ENCODE results near the gene TRIM38.

Gene TRIM38

GRCh38 chr6:25925876-25926275, 36.7 kb upstream of the TRIM38 start (continued):
- TF ChIP-seq ZNF8 (CRISPR knock-in tag; IDR thresholded peaks at IDR 0.05), result no peak
- no peak for TF ChIP-seq ZC3H10 (CRISPR knock-in tag; IDR thresholded peaks at IDR 0.05)
- TF ChIP-seq TCF4 (CRISPR knock-in tag; IDR thresholded peaks at IDR 0.05; ENCODE audit: borderline replicate concordance), result peak; percentile 87
- no peak for TF ChIP-seq ZFP3 (CRISPR knock-in tag; IDR thresholded peaks at IDR 0.05)
- no peak for TF ChIP-seq ZNF70 (CRISPR knock-in tag; IDR thresholded peaks at IDR 0.05)
- no peak for TF ChIP-seq CSDC2 (CRISPR knock-in tag; IDR thresholded peaks at IDR 0.05)
- no peak for TF ChIP-seq ZFP30 (CRISPR knock-in tag; IDR thresholded peaks at IDR 0.05)
- no peak for TF ChIP-seq OSR1 (CRISPR knock-in tag; IDR thresholded peaks at IDR 0.05)
- TF ChIP-seq, protein P1, sequence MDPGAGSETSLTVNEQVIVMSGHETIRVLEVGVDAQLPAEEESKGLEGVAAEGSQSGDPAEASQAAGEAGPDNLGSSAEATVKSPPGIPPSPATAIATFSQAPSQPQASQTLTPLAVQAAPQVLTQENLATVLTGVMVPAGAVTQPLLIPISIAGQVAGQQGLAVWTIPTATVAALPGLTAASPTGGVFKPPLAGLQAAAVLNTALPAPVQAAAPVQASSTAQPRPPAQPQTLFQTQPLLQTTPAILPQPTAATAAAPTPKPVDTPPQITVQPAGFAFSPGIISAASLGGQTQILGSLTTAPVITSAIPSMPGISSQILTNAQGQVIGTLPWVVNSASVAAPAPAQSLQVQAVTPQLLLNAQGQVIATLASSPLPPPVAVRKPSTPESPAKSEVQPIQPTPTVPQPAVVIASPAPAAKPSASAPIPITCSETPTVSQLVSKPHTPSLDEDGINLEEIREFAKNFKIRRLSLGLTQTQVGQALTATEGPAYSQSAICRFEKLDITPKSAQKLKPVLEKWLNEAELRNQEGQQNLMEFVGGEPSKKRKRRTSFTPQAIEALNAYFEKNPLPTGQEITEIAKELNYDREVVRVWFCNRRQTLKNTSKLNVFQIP (CRISPR knock-in tag; IDR thresholded peaks at IDR 0.05; ENCODE audit: borderline replicate concordance, low read depth), result no peak
- TF ChIP-seq SNAI2 (CRISPR knock-in tag; IDR thresholded peaks at IDR 0.05), result no peak
- no peak for TF ChIP-seq ZNF565 (CRISPR knock-in tag; conservative IDR thresholded peaks at IDR 0.05; ENCODE audit: low read depth)
- peak; percentile 47; the same call in 1 of the 2 replicates for TF ChIP-seq ISL1 (CRISPR knock-in tag; IDR thresholded peaks at IDR 0.05)
- no peak for TF ChIP-seq PATZ1 (CRISPR knock-in tag; IDR thresholded peaks at IDR 0.05; ENCODE audit: borderline replicate concordance)

GRCh38 chr6:25927178-25927577, 35.4 kb upstream of the TRIM38 start:
- TF ChIP-seq PATZ1 (CRISPR knock-in tag; IDR thresholded peaks at IDR 0.05; ENCODE audit: borderline replicate concordance) (0 out of 2 replicates have a peak, but pooled peaks have one; percentile 53), OSR1 (CRISPR knock-in tag; IDR thresholded peaks at IDR 0.05) (no peak), GLIS3 (CRISPR knock-in tag; IDR thresholded peaks at IDR 0.05) (peak; percentile 95), ISL1 (CRISPR knock-in tag; IDR thresholded peaks at IDR 0.05) (peak; percentile 97), ZNF8 (CRISPR knock-in tag; IDR thresholded peaks at IDR 0.05) (no peak), BACH2 (CRISPR knock-in tag; IDR thresholded peaks at IDR 0.05; ENCODE audit: borderline replicate concordance) (no peak; the same call in 1 of the 2 replicates), ARNTL (CRISPR knock-in tag; IDR thresholded peaks at IDR 0.05; ENCODE audit: borderline replicate concordance, low read depth) (no peak), TCF4 (CRISPR knock-in tag; IDR thresholded peaks at IDR 0.05; ENCODE audit: borderline replicate concordance) (peak; percentile 95), ZNF70 (CRISPR knock-in tag; IDR thresholded peaks at IDR 0.05) (no peak), RARB (CRISPR knock-in tag; IDR thresholded peaks at IDR 0.05) (no peak), ZNF565 (CRISPR knock-in tag; conservative IDR thresholded peaks at IDR 0.05; ENCODE audit: low read depth) (no peak), PPARA (CRISPR knock-in tag; IDR thresholded peaks at IDR 0.05; ENCODE audit: borderline replicate concordance) (no peak), TOX (CRISPR knock-in tag; IDR thresholded peaks at IDR 0.05; ENCODE audit: borderline replicate concordance) (no peak), ESRRG (CRISPR knock-in tag; IDR thresholded peaks at IDR 0.05) (peak; percentile 85; the same call in 1 of the 2 replicates), ZC3H10 (CRISPR knock-in tag; IDR thresholded peaks at IDR 0.05) (no peak), ZFP3 (CRISPR knock-in tag; IDR thresholded peaks at IDR 0.05) (peak; percentile 20; the same call in 1 of the 2 replicates), TSHZ2 (CRISPR knock-in tag; IDR thresholded peaks at IDR 0.05) (peak; percentile 90), SNAI2 (CRISPR knock-in tag; IDR thresholded peaks at IDR 0.05) (peak; percentile 83), CSDC2 (CRISPR knock-in tag; IDR thresholded peaks at IDR 0.05) (no peak), ZFP30 (CRISPR knock-in tag; IDR thresholded peaks at IDR 0.05) (no peak)
- TF ChIP-seq, protein P2, sequence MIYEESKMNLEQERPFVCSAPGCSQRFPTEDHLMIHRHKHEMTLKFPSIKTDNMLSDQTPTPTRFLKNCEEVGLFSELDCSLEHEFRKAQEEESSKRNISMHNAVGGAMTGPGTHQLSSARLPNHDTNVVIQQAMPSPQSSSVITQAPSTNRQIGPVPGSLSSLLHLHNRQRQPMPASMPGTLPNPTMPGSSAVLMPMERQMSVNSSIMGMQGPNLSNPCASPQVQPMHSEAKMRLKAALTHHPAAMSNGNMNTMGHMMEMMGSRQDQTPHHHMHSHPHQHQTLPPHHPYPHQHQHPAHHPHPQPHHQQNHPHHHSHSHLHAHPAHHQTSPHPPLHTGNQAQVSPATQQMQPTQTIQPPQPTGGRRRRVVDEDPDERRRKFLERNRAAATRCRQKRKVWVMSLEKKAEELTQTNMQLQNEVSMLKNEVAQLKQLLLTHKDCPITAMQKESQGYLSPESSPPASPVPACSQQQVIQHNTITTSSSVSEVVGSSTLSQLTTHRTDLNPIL (CRISPR knock-in tag; IDR thresholded peaks at IDR 0.05; ENCODE audit: low read depth), result peak; percentile 90
- TF ChIP-seq, protein P1 (CRISPR knock-in tag; IDR thresholded peaks at IDR 0.05; ENCODE audit: borderline replicate concordance, low read depth), result no peak
- TF ChIP-seq, protein P3, sequence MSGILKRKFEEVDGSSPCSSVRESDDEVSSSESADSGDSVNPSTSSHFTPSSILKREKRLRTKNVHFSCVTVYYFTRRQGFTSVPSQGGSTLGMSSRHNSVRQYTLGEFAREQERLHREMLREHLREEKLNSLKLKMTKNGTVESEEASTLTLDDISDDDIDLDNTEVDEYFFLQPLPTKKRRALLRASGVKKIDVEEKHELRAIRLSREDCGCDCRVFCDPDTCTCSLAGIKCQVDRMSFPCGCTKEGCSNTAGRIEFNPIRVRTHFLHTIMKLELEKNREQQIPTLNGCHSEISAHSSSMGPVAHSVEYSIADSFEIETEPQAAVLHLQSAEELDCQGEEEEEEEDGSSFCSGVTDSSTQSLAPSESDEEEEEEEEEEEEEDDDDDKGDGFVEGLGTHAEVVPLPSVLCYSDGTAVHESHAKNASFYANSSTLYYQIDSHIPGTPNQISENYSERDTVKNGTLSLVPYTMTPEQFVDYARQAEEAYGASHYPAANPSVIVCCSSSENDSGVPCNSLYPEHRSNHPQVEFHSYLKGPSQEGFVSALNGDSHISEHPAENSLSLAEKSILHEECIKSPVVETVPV (CRISPR knock-in tag; IDR thresholded peaks at IDR 0.05), result peak; percentile 90

More at GRCh38 chr6:25927178-25927577, 35.4 kb upstream of the TRIM38 start:
- ATAC-seq, result no peak

All from SK-N-SH treated with all-trans-retinoic acid at 6 μM for 48 hours (cell line).